ENCODE results near the gene SOS2. TPM values are rescaled to one million over a fixed set of nuclear protein-coding genes. Genes with fewer than 3 reads are reported as not detected.

Gene SOS2
- total RNA-seq, 2 donors from 2014 or later = 23.7 to 31.0 TPM

- no peaks in the 10 kb centered on the region for H3K9me3 ChIP-seq
- H3K4me3 ChIP-seq = no peak overlapping the region
- TF ChIP-seq CTCF (IDR thresholded peaks at IDR 0.05) = no peak
- H3K27me3 ChIP-seq = no peaks in the 10 kb centered on the region
- no peak for DNase-seq (ENCODE audit: low spot score)
- no peaks in the 10 kb centered on the region for H3K4me1 ChIP-seq
- no peak overlapping the region for H3K27ac ChIP-seq
- no peaks in the 10 kb centered on the region for H3K36me3 ChIP-seq
Measured at GRCh38 chr14:50262865-50263264, 31.5 kb upstream of the SOS2 start.

DNA sequence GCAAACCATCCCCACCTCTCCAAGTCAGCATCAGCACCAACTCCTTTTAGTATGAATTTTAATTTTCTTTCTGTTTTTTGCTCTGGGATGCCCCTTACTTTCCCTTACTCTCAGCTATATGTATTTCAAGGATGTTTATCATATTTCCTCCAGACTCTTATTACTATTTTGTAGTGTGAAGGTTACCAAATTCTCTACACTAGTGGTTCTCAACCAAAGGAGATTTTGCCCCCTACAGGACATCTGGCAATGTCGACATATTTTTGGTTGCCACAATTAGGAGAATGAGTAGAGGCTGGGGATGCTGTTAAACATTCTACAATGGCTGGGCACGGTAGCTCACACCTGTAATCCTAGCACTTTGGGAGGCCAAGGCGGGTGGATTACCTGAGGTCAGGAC is 29.1 kb upstream of the SOS2 start:
- Histone ChIP-seq H3K27ac (no peak overlapping the region), H3K36me3 (no peaks in the 10 kb centered on the region), H3K4me3 (no peak overlapping the region), H3K27me3 (no peaks in the 10 kb centered on the region), H3K9me3 (no peaks in the 10 kb centered on the region), H3K4me1 (no peaks in the 10 kb centered on the region)
- no peak for DNase-seq (ENCODE audit: low spot score)
- TF ChIP-seq CTCF (IDR thresholded peaks at IDR 0.05) = peak in 1 of 2 donors; percentile 59

DNA sequence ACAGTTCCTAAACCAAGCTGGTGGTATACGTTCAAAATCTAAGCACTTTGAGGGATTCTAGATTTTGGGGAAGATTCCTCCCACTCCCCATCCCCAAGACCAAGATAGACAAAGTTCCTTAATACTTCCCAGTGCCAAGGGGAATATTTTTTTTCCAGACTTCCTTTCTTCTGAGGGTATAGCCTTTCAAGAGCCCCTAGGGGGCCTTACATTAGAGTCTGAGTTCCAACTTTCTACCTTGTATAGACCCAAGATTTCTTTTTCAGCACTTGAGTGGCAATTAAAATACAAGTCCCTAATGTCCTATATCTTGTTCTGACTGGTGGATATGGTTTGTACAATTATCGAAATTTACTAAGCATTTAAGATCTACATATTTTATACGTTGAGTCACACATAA is 28.7 kb upstream of the SOS2 start:
- no peak for TF ChIP-seq CTCF (IDR thresholded peaks at IDR 0.05)
- no peak overlapping the region for H3K4me3 ChIP-seq
- no peak for DNase-seq (ENCODE audit: low spot score)
- no peaks in the 10 kb centered on the region for H3K9me3 ChIP-seq
- no peaks in the 10 kb centered on the region for H3K36me3 ChIP-seq
- H3K27ac ChIP-seq = no peak overlapping the region
- H3K4me1 ChIP-seq = no peaks in the 10 kb centered on the region
- H3K27me3 ChIP-seq = no peaks in the 10 kb centered on the region

- H3K27me3 ChIP-seq = no peaks in the 10 kb centered on the region
- no peaks in the 10 kb centered on the region for H3K9me3 ChIP-seq
- H3K4me1 ChIP-seq = no peaks in the 10 kb centered on the region
- H3K36me3 ChIP-seq = no peaks in the 10 kb centered on the region
- no peak for TF ChIP-seq CTCF (IDR thresholded peaks at IDR 0.05)
- no peak overlapping the region for H3K4me3 ChIP-seq
- H3K27ac ChIP-seq = no peak overlapping the region
- no peak for DNase-seq (ENCODE audit: low spot score)
Measured at GRCh38 chr14:50257732-50258131, 26.4 kb upstream of the SOS2 start.

DNA sequence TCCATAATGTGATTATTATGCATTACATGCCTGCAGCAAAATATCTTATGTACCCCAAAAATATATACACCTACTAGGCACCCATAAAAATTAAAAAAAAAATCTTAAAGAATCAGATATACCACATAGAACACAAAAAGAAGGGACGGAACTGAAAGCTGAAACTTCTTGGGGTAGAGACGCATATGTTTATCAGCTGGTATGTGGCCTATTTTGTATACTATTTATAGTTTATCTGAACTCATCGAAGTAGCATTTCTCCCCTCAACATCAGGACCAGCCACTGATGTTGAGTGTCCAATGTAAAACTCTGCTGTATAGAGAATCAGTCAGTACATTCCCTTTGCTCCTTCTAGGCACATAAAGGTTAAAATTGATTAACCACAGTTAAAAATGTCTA is 22.9 kb upstream of the SOS2 start:
- Histone ChIP-seq H3K4me3 (no peak overlapping the region), H3K4me1 (no peaks in the 10 kb centered on the region), H3K9me3 (no peaks in the 10 kb centered on the region), H3K27me3 (no peaks in the 10 kb centered on the region), H3K27ac (no peak overlapping the region), H3K36me3 (no peaks in the 10 kb centered on the region)
- TF ChIP-seq CTCF (IDR thresholded peaks at IDR 0.05) = no peak
- DNase-seq (ENCODE audit: low spot score) = no peak

- no peak overlapping the region for H3K4me3 ChIP-seq
- no peak for TF ChIP-seq CTCF (IDR thresholded peaks at IDR 0.05)
- no peaks in the 10 kb centered on the region for H3K4me1 ChIP-seq
- H3K9me3 ChIP-seq = no peaks in the 10 kb centered on the region
- no peaks in the 10 kb centered on the region for H3K27me3 ChIP-seq
- H3K27ac ChIP-seq = no peak overlapping the region
- no peaks in the 10 kb centered on the region for H3K36me3 ChIP-seq
- no peak for DNase-seq (ENCODE audit: low spot score)
Measured at GRCh38 chr14:50249136-50249775, 17.9 kb upstream of the SOS2 start.
